ENCODE results near the gene BACH2.
"Not testable (repeated sequence)": the region's sequence is repeated elsewhere in the genome, so short reads cannot be mapped to it uniquely, and the experiment has no call there.

The BACH2 gene

GRCh38 chr6:90212274-90212673, 84.4 kb downstream of the BACH2 start:
- DNase-seq (ENCODE audit: low read depth in 2 of 2): no peak

GRCh38 chr6:90209527-90209926, 87.1 kb downstream of the BACH2 start:
- DNase-seq (ENCODE audit: low read depth in 2 of 2): no peak

DNA sequence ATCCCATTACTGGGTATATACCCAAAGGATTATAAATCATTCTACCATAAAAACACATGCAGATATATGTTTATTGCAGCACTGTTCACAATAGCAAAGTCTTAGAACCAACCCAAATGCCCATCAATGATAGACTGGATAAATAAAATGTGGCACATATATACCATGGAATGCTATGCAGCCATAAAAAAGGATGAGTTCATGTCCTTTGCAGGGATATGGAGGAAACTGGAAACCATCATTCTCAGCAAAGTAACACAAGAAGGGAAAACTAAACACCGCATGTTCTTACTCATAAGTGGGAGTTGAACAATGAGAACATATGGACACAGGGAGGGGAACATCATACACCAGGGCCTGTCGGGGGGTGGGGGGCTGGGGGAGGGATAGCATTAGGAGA, 88.0 kb downstream of the BACH2 start:
- DNase-seq (ENCODE audit: low read depth in 2 of 2): not testable (repeated sequence)

GRCh38 chr6:90204327-90205056, 92.2 kb downstream of the BACH2 start:
- no peak for DNase-seq (ENCODE audit: low read depth in 2 of 2)

- no peak for DNase-seq (ENCODE audit: low read depth in 2 of 2)
Measured at GRCh38 chr6:90203672-90204071, 93.0 kb downstream of the BACH2 start.

GRCh38 chr6:90202156-90202555, 94.5 kb downstream of the BACH2 start:
- no peak for DNase-seq (ENCODE audit: low read depth in 2 of 2)

- DNase-seq (ENCODE audit: low read depth in 2 of 2): no peak
Measured at GRCh38 chr6:90199900-90200299, 96.7 kb downstream of the BACH2 start.

- no peak for DNase-seq (ENCODE audit: low read depth in 2 of 2)
Measured at GRCh38 chr6:90198758-90199425, 97.8 kb downstream of the BACH2 start.

- DNase-seq (ENCODE audit: low read depth in 2 of 2): no peak
Measured at GRCh38 chr6:90197854-90198496, 98.7 kb downstream of the BACH2 start.

- DNase-seq (ENCODE audit: low read depth in 2 of 2): no peak
Measured at GRCh38 chr6:90195094-90195829, 101.4 kb downstream of the BACH2 start.

- no peak for DNase-seq (ENCODE audit: low read depth in 2 of 2)
Measured at GRCh38 chr6:90194371-90194841, 102.2 kb downstream of the BACH2 start.

DNA sequence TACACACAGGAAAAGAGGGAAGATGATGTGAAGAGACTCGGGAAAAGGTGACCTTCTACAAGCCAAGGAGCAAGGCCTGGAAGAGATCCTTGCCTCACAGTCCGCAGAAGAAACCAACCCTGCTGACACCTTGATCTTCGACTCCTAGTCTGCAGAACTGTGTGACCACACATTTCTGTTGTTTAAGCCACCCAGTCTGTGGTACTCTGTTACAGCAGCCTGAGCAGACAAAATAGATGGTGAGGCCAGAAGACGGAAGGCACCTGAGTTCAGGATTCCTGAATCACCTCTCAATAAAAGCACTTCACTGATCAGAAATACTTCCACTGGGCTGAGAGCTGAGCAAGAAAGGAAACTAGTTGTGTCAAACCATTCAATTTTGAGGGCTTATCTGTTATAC, 103.3 kb downstream of the BACH2 start:
- no peak for DNase-seq (ENCODE audit: low read depth in 2 of 2)

GRCh38 chr6:90192857-90193256, 103.8 kb downstream of the BACH2 start:
- no peak for DNase-seq (ENCODE audit: low read depth in 2 of 2)

DNA sequence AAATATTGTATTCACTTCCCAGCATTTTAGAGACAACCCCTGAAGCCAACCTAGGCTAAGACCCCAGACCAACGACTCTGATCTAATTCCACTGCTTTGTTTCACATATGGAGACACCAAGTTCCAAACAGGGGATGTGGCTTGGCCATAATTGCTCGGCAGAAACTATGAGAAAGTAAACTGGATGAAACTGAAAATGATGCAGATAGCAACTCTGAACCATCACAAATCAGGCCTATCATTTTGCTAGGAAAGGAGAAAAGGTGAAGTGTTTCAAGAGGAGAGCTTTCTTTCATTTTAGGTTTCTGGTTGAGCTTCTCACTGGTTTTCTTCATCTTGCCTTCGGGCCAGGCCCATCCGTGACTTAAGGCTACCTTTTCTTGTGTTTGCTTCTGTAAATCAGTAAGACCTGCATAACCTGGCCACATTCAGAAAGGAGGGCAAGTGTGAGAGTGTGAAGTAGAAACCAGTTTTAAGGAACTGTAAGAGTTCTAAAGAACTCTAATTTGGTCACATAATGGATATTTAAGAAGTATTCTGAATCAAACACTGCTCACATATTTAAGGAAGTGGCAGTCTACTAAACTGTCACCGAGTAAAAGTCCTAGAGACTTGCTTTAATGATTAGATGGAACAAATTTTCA, 105.8 kb downstream of the BACH2 start:
- DNase-seq (ENCODE audit: low read depth in 2 of 2): no peak

DNA sequence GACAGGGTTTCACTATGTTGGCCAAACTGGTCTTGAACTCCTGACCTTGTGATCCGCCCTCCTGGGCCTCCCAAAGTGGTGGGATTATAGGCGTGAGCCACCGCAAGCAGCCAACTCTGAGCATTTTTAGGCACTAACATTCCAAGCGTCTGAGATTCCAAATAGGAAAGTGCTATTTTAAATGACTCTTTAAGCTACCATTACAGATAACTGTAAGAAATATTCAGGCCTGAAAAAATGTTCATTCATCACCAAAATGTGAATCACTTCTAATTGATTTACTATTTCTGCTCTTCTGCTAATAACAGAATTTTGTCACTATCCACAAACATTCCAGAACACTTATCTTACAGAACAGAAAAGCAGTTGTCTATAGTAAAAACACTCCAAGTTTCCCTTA, 106.5 kb downstream of the BACH2 start:
- DNase-seq (ENCODE audit: low read depth in 2 of 2): no peak

DNA sequence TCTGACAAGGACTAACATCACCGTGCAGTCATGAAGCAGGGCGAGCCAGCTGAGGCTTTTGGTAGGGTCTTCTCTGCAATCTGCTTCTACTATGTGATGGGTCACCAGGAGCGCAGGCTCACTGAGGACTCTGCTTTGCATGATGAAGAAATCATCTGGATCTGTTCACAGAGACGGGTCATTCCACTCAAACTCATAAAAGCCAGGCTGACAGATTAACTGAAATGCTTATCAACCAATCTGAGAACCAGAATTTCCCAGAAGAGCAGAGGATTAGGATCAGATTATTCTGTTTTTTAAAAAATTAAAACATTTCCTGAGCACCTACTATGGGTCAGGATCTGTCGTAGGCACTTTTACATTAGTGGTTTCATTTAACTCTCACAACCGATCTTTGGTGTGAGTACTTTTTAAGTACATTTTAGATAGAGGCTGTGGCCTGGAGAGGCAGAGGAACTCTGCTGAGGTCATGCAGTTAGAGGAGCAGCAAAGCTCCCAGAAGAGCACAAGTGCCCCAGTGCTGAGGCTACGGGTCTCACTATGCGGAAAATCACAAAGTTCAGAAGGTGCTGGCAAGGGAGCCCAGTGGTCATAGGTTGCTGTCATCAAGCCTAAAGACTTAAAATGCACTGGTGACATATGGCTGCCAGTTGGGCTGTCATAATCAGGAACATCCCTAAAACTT, 109.1 kb downstream of the BACH2 start:
- no peak for DNase-seq (ENCODE audit: low read depth in 2 of 2)

- DNase-seq (ENCODE audit: low read depth in 2 of 2): no peak
Measured at GRCh38 chr6:90186637-90187371, 109.8 kb downstream of the BACH2 start.

GRCh38 chr6:90186026-90186425, 110.6 kb downstream of the BACH2 start:
- no peak for DNase-seq (ENCODE audit: low read depth in 2 of 2)

- DNase-seq (ENCODE audit: low read depth in 2 of 2): no peak
Measured at GRCh38 chr6:90184334-90185298, 112.0 kb downstream of the BACH2 start.

Data from activated CD8-positive, alpha-beta memory T cell treated with anti-CD3 and anti-CD28 coated beads for 4 hours (primary cell).